Activated CD4-positive, alpha-beta T cell treated with anti-CD3 and anti-CD28 coated beads for 48 hours (primary cell): ENCODE data around the gene BMPR1B.
"Not testable (repeated sequence)": the region's sequence is repeated elsewhere in the genome, so short reads cannot be mapped to it uniquely, and the experiment has no call there.

Experiments
- DNase-seq: peaks from one replicate; pipeline ENCODE4 v3.0.0-alpha.2; 2020

The BMPR1B gene

DNA sequence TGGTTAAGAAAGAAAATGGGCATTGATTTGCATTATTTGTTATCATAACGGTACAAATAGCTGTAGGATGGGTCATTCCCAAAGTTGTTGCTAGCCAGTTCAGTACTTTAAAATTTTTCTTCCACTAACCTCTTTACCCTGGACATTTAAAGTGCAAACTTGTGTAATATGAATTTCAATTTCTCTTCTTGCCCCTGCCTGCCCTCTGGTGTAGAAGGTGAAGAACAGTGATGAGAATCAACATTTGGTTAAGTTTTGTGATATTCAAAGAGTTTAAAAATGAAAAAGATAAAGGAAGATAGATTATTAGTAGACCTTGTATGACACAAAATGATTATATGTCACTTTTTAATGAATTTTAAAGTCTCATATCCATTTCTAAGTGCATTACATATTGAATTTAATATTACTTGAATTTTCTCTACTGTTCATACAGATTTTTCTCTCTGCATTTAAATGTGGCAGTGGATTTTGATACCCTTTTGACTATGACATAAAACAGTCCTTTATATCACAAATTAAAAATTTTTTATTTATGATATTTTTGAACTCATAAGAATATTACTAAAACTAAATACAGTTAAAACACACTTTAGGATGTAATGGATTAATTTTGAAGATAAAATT is 337.7 kb downstream of the BMPR1B start:
- DNase-seq, result no peak

DNA sequence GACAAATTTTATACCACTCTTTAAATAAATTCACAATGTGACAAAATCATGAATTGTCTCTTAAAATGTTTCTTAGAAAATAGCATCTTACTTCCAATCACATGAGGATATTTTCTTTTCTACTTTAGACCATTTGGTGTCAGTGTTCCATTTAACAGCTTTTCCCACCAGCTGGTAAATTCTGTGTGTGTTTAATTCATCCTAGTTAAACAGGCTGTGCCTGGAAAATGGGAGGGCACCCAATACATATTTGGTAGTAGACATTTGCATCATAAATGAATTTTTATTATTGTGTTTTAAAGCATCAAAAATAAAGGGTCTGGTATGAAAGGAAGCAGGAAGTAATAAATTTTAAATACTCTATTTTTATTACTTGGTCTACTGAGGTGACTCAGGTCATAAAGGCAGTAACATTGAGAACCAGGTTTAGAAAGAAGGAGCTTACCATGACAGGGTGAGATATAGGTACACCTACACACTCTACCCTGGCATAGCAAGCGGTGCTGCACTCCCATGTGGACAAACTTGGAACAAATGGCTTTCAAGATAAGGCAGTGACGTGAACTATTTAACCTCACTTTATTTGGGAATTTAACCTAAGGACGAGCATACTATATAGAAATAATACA is 344.5 kb downstream of the BMPR1B start:
- no peak for DNase-seq

DNA sequence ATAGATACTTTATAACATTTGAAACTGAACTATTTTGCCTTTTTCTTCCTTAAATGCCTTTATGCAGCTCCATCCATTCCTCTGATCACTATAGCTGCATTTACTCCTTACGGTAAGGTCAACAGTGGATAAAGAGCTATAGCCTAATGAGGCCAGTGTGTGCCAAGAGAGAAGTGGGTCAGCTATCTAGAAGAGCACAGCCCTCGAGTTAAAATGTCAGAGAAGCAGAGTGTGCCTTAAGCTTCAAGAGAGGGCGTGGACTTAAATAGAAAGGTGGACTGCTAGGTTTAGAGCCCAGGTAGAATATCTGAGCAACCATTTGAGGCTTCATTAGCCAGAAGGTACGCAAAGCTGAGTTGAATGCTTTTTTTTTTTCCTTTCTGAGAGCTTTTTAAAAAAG is 347.4 kb downstream of the BMPR1B start:
- DNase-seq, result no peak

DNA sequence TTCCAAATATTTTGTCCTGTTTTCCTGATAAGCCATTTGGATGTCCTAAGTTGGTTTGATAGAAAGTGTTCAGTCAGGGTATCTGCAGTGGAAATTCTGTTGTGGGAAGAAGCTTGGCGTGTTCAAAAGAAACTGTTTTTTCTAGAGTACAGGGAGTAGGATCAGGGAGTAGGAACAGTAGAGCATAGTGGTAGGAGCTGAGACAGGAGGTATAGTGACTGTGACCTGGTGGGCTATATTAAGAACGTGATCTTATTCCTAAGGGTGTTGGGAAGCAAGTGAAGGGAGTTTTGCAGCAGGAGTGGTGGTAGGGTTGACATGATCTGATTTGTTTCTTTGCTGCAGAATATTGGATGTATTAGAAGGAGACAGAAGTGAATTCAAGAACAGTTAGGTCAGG is 348.2 kb downstream of the BMPR1B start:
- DNase-seq, result no peak

DNA sequence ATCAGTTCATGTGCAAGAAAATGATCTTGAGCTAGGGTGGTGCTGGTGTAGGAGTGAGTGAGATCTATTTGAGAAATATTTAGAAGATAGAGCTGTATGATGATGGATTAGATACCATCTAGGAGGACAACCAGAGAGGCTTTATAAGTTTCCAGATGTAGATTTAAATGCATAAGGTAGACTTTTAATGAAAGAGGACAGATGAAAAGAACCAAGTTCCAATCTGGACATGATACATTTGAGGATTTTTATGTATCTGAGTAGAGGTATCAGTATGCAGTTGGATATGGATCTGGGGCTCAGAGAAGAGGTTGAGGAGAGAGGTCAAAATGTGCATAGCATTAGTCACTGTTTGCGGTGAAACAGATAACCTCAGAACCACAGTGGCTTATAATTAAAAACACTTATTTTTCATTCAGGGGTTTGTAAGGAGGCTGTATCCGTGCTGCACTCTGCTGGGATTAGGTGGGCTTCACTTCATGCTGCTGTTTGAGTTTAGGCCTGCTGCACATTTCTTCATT is 348.7 kb downstream of the BMPR1B start:
- DNase-seq, result no peak

DNA sequence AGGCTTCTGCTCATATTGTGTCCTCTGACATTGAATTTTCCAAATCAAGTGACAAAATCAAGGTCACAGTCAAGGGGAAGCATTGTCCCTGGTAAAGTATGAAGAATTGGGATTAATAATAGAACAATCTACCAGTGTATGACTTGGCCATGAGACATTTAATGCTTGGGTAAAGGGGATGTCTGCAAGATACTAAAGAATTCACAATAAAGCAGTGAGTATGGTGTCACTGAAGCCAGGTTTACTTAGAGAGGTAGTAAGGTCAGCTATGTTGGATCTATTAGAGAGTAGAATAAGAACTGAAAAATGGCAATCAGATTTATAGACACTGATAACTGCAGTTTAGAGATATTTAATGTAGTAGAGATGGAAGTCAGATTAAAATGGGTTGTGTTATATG is 349.2 kb downstream of the BMPR1B start:
- no peak for DNase-seq

DNA sequence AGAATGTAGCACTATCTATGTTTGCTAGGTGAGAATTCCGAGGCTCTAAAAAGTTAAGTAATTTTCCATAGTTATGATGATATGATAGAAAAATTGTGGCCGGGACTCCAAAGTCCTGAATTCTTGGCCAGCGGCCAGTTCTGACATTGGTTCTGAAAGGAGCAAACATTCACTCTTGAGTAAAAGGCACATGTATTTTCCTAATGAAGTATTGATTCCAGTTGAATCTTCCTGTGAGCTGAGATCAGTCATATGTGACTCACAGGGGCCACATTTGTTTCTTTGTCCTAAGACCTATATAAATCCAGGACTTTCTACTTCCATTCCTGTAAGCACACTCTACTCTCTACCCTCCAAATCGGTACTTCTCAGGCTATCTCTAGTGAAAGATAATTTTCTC is 349.9 kb downstream of the BMPR1B start:
- no peak for DNase-seq

DNA sequence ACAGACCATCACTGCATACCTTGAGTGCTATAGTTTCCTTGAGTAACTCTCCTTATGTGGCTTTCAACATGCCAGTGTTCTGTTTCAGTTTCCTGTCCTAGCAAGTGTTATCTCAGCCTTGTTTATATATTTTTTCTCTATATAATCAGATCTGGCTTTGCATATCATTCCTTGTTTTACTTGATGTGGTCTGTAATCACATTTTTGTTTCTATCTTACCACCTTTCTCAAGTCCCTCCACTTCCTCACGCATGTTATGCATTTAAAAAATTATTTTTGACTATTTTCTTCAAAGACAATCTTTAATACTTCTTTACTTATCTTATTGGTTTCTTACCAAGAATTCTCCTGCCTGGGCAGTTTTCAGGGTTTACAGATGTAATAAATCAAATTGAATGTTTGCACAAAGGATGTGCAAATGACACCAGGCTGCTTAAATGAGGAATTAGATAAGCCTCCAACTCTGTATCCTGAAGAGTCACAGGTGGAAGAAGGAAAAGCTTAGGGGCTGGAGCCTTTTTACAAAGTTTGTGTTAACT is 351.2 kb downstream of the BMPR1B start:
- no peak for DNase-seq

DNA sequence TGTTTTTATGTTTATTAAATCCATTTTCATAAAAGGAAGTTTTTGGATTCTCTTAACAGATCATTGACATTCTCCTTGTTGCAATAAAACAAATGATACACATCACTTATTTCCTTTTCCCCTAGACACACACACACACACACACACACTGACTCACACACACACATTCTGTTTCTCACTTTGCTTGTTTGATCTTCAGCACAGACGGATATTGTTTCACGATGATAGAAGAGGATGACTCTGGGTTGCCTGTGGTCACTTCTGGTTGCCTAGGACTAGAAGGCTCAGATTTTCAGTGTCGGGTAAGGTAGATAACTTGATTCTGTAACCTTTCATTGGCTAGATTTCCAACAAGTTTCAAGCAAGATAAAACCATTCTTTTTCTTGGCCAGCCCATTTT is 356.8 kb downstream of the BMPR1B start:
- no peak for DNase-seq

DNA sequence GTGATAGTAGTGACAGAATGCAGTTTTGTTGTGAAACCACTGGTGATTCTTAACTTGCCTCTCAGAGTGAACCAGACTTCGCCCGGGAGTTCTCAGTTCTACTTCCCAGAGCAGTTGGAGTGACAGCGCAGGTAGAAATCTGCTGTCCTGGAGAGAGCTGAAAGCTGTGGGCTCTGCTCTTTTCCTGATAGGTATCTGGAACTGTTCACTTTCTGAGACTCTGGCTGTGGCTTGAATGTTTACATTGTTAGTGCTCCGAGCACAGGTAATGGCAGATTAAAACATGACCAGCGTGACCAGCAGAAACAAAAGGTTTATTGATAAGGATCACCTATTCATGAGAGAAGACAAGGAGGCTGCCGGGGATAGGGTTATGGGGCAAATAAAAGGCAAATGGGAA is 360.7 kb downstream of the BMPR1B start:
- no peak for DNase-seq

DNA sequence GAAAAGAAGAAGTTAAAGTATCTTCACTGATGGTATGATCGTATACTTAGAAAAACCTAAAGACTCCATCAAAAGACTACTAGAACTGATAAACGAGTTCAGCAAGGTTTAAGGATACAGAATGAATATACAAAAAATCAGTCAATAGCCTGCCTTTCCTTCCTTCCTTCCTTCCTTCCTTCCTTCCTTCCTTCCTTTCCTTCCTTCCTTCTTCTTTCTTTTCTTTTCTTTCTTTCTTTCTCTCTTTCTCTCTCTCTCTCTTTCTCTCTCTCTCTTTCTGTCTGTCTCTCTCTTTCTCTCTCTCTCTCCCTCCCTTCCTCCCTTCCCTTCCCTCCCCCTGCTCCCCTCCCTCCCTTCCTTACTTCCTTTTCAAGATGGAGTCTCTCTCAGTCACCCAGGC is 362.7 kb downstream of the BMPR1B start:
- DNase-seq, result no peak

DNA sequence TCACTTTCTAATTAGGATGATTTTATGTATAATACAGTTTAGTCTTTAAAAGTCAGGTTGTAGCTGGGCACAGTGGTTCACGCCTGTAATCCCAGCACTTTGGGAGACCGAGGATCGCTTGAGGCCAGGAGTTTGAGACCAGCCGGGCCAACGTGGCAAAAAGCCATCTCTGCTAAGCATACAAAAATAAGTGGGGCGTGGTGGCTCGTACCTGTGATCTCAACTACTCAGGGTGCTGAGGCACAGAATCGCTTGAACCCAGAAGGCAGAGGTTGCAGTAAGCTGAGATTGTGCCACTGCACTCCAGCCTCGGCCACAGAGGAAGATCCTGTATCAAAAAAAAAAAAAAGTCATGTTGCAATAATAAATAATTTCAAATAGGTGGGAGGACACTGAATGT is 364.2 kb downstream of the BMPR1B start:
- DNase-seq, result no peak

DNA sequence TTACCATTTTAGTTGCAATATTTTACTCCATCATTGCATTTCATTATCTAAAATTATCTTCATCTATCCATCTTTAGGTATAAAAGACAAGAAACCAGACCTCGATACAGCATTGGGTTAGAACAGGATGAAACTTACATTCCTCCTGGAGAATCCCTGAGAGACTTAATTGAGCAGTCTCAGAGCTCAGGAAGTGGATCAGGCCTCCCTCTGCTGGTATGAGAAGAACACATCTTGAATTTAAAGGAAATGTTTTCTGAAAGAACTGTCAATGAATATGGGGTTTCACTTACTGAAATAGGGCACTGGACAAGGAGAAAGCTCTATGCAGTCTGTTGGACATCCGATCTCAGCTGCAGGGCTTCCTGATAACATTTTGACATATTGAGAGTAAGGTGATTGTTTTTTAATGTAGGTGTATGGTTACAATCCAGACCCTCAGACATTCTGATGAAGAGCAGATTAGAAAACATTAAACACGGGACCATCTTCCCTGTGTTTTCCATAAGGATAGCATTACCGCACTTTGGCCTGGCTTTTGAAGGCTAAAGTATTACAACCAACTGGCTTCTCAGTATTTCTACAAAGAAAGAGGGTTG is 367.2 kb downstream of the BMPR1B start:
- DNase-seq, result no peak

DNA sequence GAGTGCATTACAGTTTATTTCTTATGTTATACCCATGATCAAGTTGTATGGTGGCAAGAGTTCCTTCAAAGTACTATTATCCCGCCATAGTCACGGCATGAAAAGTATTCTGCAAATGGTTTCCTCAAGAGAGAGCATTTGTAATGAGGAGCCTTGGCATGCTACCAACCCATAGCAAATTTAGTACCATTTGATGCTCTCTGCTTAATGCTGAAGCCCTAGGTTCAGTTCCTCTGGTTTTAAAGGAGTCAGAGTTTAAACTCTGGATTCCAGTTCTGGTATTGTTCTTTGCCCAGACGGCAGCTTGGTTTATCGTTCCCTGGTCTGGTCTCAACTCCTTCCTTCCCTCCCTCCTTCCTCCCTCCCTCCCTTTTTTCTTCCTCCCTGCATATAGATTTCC is 371.3 kb downstream of the BMPR1B start:
- DNase-seq, result no peak

DNA sequence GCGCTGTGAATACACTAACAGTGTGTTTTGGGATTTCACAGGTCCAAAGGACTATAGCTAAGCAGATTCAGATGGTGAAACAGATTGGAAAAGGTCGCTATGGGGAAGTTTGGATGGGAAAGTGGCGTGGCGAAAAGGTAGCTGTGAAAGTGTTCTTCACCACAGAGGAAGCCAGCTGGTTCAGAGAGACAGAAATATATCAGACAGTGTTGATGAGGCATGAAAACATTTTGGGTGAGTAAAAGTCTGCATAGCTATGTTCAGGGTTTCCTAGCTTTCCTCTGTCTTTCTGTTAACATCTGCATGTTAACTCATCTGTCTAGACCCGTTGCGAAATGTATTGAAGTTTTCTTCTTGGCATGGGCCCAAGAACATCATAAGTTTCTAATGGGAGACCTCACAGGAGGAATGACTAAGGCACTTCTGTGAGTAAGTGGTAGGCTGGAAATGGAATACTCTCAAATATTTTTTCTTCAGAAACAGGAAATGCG is 372.1 kb downstream of the BMPR1B start:
- DNase-seq, result no peak

DNA sequence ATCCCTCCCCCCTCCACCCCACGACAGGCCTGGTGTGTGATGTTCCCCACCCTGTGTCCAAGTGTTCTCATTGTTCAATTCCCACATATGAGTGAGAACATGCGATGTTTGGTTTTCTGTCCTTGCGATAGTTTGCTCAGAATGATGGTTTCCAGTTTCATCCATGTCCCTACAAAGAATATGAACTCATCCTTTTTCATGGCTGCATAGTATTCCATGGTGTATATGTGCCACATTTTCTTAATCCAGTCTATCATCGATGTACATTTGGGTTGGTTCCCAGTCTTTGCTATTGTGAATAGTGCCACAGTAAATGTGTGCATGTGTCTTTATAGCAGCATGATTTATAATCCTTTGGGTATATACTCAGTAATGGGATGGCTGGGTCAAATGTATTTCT is 376.3 kb downstream of the BMPR1B start:
- not testable (repeated sequence) for DNase-seq

DNA sequence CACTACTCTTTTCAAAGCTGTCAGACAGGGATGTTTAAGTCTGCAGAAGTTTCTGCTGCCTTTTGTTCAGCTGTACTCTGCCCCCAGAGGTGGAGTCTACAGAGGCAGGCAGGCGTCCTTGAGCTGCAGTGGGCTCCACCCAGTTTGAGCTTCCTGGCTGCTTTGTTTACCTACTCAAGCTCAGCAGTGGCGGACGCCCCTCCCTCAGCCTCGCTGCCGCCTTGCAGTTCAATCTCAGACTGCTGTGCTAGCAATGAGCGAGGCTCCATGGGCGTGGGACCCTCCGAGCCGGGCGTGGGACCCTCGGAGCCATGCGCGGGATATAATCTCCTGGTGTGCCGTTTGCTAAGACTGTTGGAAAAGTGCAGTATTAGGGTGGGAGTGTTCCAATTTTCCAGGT is 381.7 kb downstream of the BMPR1B start:
- DNase-seq, result not testable (repeated sequence)

DNA sequence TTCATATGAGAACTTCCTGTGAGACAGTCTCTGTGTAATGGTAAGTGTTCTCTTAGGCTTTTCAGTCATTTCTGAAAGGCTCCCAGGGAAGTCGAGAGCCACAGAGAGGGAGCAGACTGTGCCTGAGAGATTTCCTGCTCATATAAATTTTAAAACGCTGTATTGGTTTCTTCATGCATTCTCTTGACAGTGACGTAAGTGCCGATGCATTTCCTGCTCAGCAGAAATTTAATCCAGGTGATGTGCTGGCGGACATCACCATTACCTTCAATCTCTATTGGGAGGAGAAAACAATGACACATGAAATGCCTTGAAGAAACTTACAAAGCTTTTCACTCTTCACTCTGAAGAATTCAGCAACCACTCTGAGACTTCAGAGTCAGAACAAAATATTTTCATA is 383.6 kb downstream of the BMPR1B start:
- no peak for DNase-seq

DNA sequence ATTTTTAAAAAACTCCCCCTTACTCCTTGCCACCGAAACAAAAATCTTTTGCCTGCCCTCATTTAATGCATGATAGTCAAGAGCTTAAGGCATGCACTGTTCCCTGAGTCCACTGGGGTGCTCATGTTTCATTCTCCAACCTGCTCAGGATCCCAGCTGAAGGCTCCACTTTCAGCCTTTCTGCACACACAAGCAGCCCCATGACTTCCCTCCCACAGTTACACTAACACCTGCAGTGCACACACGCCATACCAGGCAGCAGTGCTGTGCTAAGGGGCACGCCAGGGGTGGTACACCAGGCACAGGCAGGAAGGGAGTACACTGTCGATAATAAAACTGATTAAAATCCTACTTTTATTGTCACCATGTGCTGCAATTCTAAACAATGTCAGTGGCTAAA is 385.2 kb downstream of the BMPR1B start:
- no peak for DNase-seq

DNA sequence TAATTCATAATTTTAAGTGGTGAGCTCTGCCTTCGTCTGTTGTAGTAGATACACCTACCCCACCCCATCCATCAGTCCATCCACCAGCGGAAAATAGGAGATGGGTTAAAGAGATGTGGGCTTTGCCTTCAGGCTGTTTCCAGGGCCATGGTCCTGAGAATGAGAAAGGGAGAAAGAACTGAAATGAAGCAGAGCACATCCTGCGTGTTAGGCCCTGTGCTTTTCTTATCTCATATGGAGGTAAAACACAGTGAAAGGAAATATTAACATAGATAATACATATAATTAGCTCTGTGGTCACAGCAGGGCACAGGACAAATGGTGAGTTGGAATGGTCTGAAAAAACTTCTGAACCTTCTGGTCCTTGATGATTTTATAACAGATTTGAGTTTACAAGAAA is 393.5 kb downstream of the BMPR1B start:
- DNase-seq, result no peak

DNA sequence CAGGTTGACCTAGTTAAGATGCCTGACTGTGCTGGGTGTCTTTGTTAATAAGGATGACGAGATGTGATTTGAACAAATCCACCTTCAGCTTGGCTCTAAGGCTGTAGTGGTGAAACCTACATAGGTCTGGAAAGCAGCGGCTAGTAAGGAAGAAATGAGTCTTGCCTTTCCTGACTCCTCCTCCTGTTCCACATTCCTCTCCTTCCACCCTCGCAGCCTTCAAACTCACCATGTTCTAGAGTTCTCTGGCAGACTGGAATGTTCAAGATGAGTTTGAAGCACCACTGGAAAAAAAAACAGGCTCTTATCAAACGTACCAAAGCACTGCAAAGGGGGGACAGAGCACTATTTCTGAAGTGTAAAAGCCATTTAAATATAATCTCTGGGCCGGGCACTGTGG is 395.4 kb downstream of the BMPR1B start:
- DNase-seq, result no peak

DNA sequence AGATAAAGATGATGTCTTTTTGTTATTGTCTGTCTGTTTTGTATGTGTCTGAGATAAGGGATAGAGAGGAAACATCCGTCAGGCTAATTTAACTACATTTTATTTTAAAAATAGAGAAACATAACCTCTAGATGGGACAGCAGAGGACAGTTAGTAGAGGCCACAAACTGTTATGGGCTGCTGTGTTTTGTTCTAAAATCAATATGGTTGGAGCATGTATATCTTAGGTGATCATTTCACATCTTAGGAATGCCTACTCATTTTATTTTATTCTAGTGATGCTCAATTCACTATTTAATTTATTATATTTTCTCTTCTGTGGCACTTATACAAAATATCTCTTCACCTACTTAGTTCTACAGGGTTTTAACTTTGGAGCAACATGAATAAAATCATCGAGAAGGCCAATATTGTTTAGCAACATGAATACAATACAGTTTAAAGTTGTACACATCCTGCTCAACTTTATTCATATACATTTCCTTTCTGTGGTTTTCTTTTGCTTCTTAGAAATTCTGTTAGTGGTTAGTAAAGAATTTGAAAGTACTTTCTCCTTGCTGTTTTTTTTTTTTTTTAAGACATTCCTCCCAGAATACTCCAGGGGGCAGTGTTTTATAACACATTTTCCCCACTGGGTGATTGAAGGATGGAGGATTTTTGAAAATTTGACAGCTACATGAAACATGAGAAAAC is 398.1 kb downstream of the BMPR1B start:
- no peak for DNase-seq

DNA sequence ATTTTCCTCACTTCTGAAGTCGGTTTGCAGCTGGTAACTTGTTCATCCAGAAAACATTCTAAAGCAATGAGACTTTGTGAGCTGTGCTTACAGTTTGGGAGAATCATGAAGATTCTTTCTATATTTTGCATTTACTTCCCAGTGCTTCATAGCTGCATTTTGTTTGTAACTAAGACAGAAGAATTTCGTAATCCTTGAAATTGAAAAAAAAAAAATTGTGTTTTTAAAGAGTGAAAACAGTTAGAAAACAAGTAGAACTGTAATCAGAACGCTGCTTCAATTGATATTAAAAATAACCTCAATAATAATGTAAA is 398.7 kb downstream of the BMPR1B start:
- DNase-seq, result no peak

DNA sequence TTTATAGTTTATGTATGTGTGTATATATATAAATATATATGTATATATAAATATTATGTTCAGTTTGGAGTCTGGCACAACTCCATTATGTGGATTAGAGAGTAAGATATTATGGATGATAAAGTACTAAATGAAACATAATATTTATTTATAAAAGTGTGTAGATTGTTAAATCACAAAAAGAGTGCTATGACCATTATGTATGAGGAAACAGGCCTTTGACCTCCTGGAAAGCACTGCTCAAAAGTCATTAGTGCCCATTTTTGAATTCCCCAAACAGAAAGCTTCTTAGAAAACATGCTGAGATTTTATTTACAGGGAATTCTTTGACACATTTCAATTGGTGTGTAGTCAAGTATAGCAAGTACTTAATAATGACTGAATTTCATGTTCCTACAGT is 399.8 kb downstream of the BMPR1B start:
- no peak for DNase-seq
